ENCODE results near the gene MAP2K6. TPM values are rescaled to one million over a fixed set of nuclear protein-coding genes. Genes with fewer than 3 reads are reported as not detected.

The MAP2K6 gene
- total RNA-seq, 1 donor from 2014 or later: 10.3 TPM

GRCh38 chr17:69588316-69588715, 173.8 kb downstream of the MAP2K6 start:
- Histone ChIP-seq H3K4me3 (no peak overlapping the region), H3K4me1 (no peaks in the 10 kb centered on the region), H3K27me3 (no peaks in the 10 kb centered on the region), H3K27ac (no peak overlapping the region), H3K9me3 (no peaks in the 10 kb centered on the region), H3K36me3 (no peaks in the 10 kb centered on the region)
- no peak for DNase-seq (ENCODE audit: extremely low spot score in 2 of 2)
- TF ChIP-seq CTCF (IDR thresholded peaks at IDR 0.05): no peak
- TF ChIP-seq POLR2A (IDR thresholded peaks at IDR 0.05): no peak
- TF ChIP-seq POLR2AphosphoS5 (IDR thresholded peaks at IDR 0.05; ENCODE audit: insufficient read depth in 1 of 2, low read depth in 1 of 2): no peak
- intact Hi-C loops (cut with DNase I): no loop called here

GRCh38 chr17:69588827-69589239, 174.3 kb downstream of the MAP2K6 start:
- Histone ChIP-seq H3K27ac (no peak overlapping the region), H3K9me3 (no peaks in the 10 kb centered on the region), H3K27me3 (no peaks in the 10 kb centered on the region), H3K4me1 (no peaks in the 10 kb centered on the region), H3K4me3 (no peak overlapping the region), H3K36me3 (no peaks in the 10 kb centered on the region)
- TF ChIP-seq CTCF (IDR thresholded peaks at IDR 0.05) (no peak), POLR2AphosphoS5 (IDR thresholded peaks at IDR 0.05; ENCODE audit: insufficient read depth in 1 of 2, low read depth in 1 of 2) (no peak), POLR2A (IDR thresholded peaks at IDR 0.05) (no peak)
- DNase-seq (ENCODE audit: extremely low spot score in 2 of 2): no peak
- intact Hi-C loops (cut with DNase I): no loop called here

GRCh38 chr17:69590671-69591070, 176.2 kb downstream of the MAP2K6 start:
- H3K27me3 ChIP-seq: no peaks in the 10 kb centered on the region
- intact Hi-C loops (cut with DNase I): no loop called here
- H3K9me3 ChIP-seq: no peaks in the 10 kb centered on the region
- DNase-seq (ENCODE audit: extremely low spot score in 2 of 2): no peak
- no peaks in the 10 kb centered on the region for H3K4me1 ChIP-seq
- H3K27ac ChIP-seq: no peak overlapping the region
- H3K4me3 ChIP-seq: no peak overlapping the region
- H3K36me3 ChIP-seq: no peaks in the 10 kb centered on the region
- no peak for TF ChIP-seq POLR2AphosphoS5 (IDR thresholded peaks at IDR 0.05; ENCODE audit: insufficient read depth in 1 of 2, low read depth in 1 of 2)
- TF ChIP-seq POLR2A (IDR thresholded peaks at IDR 0.05): no peak
- no peak for TF ChIP-seq CTCF (IDR thresholded peaks at IDR 0.05)

- Histone ChIP-seq H3K9me3 (no peaks in the 10 kb centered on the region), H3K27me3 (no peaks in the 10 kb centered on the region), H3K4me1 (no peaks in the 10 kb centered on the region), H3K4me3 (no peak overlapping the region), H3K27ac (no peak overlapping the region), H3K36me3 (no peaks in the 10 kb centered on the region)
- no peak for TF ChIP-seq CTCF (IDR thresholded peaks at IDR 0.05)
- TF ChIP-seq POLR2A (IDR thresholded peaks at IDR 0.05): no peak
- no peak for TF ChIP-seq POLR2AphosphoS5 (IDR thresholded peaks at IDR 0.05; ENCODE audit: insufficient read depth in 1 of 2, low read depth in 1 of 2)
- no peak for DNase-seq (ENCODE audit: extremely low spot score in 2 of 2)
- intact Hi-C loops (cut with DNase I): no loop called here
Measured at GRCh38 chr17:69592692-69593350, 178.3 kb downstream of the MAP2K6 start.

GRCh38 chr17:69593351-69593715, 178.8 kb downstream of the MAP2K6 start:
- no peaks in the 10 kb centered on the region for H3K27me3 ChIP-seq
- H3K36me3 ChIP-seq: no peaks in the 10 kb centered on the region
- DNase-seq (ENCODE audit: extremely low spot score in 2 of 2): no peak
- H3K27ac ChIP-seq: no peak overlapping the region
- TF ChIP-seq POLR2AphosphoS5 (IDR thresholded peaks at IDR 0.05; ENCODE audit: insufficient read depth in 1 of 2, low read depth in 1 of 2) (no peak), POLR2A (IDR thresholded peaks at IDR 0.05) (no peak), CTCF (IDR thresholded peaks at IDR 0.05) (no peak)
- intact Hi-C loops (cut with DNase I): no loop called here
- H3K4me1 ChIP-seq: no peaks in the 10 kb centered on the region
- H3K9me3 ChIP-seq: no peaks in the 10 kb centered on the region
- no peak overlapping the region for H3K4me3 ChIP-seq
